ENCODE measurements around the gene FBXL17.

Gene FBXL17

DNA sequence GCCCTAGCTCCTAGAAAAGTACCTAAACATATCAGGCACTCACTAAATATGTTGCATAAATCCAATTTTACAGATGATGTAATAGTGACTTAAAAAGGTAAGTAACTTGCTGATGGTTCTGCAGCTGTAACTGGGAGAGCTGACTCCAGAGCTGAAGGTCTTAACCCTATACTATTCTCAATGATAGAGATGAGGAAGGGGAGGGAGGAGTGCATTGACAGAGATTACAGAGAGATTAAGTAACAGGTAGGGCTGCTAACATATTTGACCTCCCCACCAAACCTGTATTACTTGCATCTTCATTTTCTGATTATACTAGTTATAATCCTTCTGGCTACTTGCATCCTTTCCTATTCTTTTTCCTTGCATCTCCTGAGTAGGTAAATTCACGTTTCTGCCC, 455.8 kb downstream of the FBXL17 start:
- H3K4me3 ChIP-seq (ENCODE audit: low read depth, low read length): no peak overlapping the region
- no peak for DNase-seq (ENCODE audit: low read depth)
- TF ChIP-seq, protein P1, sequence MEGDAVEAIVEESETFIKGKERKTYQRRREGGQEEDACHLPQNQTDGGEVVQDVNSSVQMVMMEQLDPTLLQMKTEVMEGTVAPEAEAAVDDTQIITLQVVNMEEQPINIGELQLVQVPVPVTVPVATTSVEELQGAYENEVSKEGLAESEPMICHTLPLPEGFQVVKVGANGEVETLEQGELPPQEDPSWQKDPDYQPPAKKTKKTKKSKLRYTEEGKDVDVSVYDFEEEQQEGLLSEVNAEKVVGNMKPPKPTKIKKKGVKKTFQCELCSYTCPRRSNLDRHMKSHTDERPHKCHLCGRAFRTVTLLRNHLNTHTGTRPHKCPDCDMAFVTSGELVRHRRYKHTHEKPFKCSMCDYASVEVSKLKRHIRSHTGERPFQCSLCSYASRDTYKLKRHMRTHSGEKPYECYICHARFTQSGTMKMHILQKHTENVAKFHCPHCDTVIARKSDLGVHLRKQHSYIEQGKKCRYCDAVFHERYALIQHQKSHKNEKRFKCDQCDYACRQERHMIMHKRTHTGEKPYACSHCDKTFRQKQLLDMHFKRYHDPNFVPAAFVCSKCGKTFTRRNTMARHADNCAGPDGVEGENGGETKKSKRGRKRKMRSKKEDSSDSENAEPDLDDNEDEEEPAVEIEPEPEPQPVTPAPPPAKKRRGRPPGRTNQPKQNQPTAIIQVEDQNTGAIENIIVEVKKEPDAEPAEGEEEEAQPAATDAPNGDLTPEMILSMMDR (IDR thresholded peaks at IDR 0.05; ENCODE audit: low read depth, low read length, missing control alignments): no peak

DNA sequence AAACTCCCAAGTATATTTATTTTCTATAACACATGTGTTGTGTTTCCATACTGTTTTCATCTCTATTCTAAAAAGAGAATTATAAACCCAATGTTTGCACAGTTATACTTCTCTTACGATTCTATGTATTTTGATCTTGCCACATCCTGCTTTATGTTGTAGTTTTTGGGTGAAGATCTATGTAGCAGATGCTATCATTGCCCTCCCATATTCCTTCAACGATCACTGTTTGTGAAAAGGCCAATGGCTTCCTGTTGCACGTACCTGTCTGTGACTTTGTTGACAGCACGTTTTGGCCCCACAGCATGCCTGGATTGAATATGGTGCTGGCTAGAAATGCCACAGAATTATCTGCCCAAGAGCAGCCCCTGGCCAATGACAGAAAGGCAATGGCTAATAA, 456.7 kb downstream of the FBXL17 start:
- DNase-seq (ENCODE audit: low read depth): no peak
- TF ChIP-seq, protein P1 (IDR thresholded peaks at IDR 0.05; ENCODE audit: low read depth, low read length, missing control alignments): no peak
- no peak overlapping the region for H3K4me3 ChIP-seq (ENCODE audit: low read depth, low read length)

DNA sequence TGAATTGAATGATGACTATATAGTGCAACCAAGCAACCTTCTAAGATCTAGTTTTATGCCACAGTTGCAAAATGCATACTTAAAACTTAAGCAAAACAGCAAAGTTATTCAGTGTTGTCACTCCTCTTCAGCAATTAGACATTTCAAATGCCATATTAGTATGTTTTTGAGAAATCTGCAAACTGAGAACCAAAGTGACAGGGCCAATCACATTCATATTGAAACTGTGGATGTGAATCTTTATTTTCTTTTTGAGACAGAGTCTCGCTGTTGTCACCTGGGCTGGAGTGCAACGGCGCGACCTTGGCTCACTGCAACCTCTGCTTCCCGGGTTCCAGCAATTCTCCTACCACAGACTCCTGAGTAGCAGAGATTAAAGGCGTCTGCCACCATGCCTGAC, 461.9 kb downstream of the FBXL17 start:
- DNase-seq (ENCODE audit: low read depth): no peak
- no peak overlapping the region for H3K4me3 ChIP-seq (ENCODE audit: low read depth, low read length)
- TF ChIP-seq, protein P1 (IDR thresholded peaks at IDR 0.05; ENCODE audit: low read depth, low read length, missing control alignments): no peak

DNA sequence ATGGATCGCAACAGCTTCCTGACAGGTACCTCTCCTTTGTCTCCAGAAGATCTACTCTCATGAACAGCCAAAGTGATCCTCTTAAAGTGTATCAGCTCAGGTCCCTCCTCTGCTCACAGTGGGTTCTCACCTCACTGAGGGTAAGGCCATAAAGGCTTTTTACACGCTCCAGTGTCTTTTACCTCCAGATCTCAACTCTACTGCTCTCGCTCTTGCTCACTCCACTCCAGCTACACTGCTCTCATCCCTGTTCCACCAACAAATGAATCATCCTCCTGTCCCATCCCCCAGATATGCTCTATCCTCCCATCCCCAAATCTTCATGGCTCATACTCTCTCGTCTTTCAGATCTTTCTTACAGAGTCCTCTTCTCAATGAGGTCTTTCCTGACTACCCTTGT, 462.5 kb downstream of the FBXL17 start:
- TF ChIP-seq, protein P1 (IDR thresholded peaks at IDR 0.05; ENCODE audit: low read depth, low read length, missing control alignments): no peak
- no peak for DNase-seq (ENCODE audit: low read depth)
- no peak overlapping the region for H3K4me3 ChIP-seq (ENCODE audit: low read depth, low read length)

DNA sequence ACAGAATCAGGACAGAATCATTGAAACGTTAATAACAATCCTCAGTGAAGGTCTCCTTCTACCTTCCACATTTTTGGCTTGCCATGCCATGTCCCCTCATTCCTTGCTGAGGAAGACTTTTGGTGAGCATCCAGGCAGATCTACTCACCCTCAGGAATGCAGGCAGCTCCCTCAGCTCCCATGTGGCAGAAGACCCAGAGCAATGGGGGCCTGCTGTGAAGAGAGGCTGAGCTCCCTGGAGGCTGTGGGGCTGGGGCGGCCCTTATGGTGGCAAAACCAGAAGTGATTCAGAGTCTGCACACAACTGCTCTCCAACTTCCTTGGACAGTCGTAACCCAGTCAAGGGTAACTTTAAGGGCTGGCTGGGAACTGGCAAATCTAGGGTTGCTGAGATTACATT, 463.9 kb downstream of the FBXL17 start:
- no peak overlapping the region for H3K4me3 ChIP-seq (ENCODE audit: low read depth, low read length)
- TF ChIP-seq, protein P1 (IDR thresholded peaks at IDR 0.05; ENCODE audit: low read depth, low read length, missing control alignments): no peak
- no peak for DNase-seq (ENCODE audit: low read depth)

DNA sequence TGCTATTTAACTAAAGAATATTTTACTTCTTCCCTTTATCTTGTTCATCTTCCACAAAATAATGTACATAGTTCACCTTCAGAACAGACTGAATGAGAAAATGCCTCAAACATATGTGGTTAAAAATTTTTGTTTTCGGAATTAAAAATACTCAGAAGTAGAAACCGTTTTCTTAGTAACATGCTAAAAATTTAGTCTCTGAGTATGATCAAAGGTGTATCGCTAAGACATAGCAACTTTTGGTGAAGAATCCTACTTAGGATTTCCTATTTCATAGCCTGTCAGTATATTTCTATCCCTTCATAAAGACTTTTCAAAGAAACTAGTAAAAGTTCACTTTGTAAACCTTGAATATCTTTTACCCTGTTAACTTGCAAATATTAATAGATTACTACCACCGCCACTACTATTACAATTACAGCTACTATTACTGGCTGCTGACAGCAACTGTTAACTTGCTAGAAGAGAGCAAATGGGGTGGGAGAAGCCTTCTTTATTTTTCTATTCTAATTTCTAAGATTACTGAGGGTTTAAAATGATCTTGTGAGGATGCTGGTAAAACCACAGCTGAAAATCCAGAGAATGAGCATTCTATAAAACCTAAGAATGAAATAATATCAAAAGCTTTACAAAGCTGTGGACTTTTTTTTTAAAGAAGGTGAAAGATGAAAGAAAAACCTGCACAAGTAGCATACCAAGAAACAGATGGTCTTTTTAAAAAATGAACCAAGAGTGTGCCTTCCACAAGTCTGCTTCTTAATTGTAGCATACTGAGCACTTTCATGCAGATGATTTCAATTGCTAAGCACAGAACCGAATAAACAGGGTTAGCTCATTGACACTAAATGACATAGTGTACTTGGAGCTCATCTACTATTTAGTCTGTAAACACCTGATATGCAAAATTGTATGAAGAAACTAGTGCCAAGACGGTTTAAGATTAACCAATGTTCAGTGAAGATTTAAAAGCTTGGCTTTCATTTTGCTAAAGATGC, 464.9 kb downstream of the FBXL17 start:
- TF ChIP-seq, protein P1 (IDR thresholded peaks at IDR 0.05; ENCODE audit: low read depth, low read length, missing control alignments): no peak
- H3K4me3 ChIP-seq (ENCODE audit: low read depth, low read length): no peak overlapping the region
- DNase-seq (ENCODE audit: low read depth): no peak

Measured in GM12864 (cell line).